Stimulated activated CD8-positive, alpha-beta memory T cell treated with anti-CD3 and anti-CD28 coated beads, Interleukin-4, amount 100 ng/mL, for 48 hours (primary cell): ENCODE data around the gene MAN2A2.
A peak's percentile ranks its signal among the peaks of the same experiment; 100 is the strongest.
"Not testable (repeated sequence)": the region's sequence is repeated elsewhere in the genome, so short reads cannot be mapped to it uniquely, and the experiment has no call there.

ENCODE experiments used
- DNase-seq: peaks from one replicate; pipeline ENCODE4 v3.0.0-alpha.2; 2020

MAN2A2 gene

GRCh38 chr15:90871716-90872485, 31.2 kb upstream of the MAN2A2 start:
- peak; percentile 63 for DNase-seq

- DNase-seq, result peak; percentile 81
Measured at GRCh38 chr15:90872486-90873184, 30.5 kb upstream of the MAN2A2 start.

- DNase-seq, result peak; percentile 45
Measured at GRCh38 chr15:90873488-90873997, 29.6 kb upstream of the MAN2A2 start.

- peak; percentile 57 for DNase-seq
Measured at GRCh38 chr15:90873998-90874605, 29.0 kb upstream of the MAN2A2 start.

GRCh38 chr15:90874986-90875385, 28.1 kb upstream of the MAN2A2 start:
- not testable (repeated sequence) for DNase-seq

- no peak for DNase-seq
Measured at GRCh38 chr15:90875549-90875981, 27.5 kb upstream of the MAN2A2 start.

- DNase-seq, result no peak
Measured at GRCh38 chr15:90876046-90876445, 27.1 kb upstream of the MAN2A2 start.

GRCh38 chr15:90876512-90877170, 26.5 kb upstream of the MAN2A2 start:
- DNase-seq, result no peak

GRCh38 chr15:90877315-90877714, 25.8 kb upstream of the MAN2A2 start:
- no peak for DNase-seq

- no peak for DNase-seq
Measured at GRCh38 chr15:90877996-90878395, 25.1 kb upstream of the MAN2A2 start.

- no peak for DNase-seq
Measured at GRCh38 chr15:90878660-90879059, 24.4 kb upstream of the MAN2A2 start.

- DNase-seq, result no peak
Measured at GRCh38 chr15:90879730-90880366, 23.3 kb upstream of the MAN2A2 start.

GRCh38 chr15:90880381-90881145, 22.5 kb upstream of the MAN2A2 start:
- DNase-seq, result no peak

GRCh38 chr15:90881181-90881977, 21.7 kb upstream of the MAN2A2 start:
- no peak for DNase-seq

- DNase-seq, result peak; percentile 31
Measured at GRCh38 chr15:90881978-90882721, 21.0 kb upstream of the MAN2A2 start.

- DNase-seq, result peak; percentile 36
Measured at GRCh38 chr15:90882781-90883525, 20.1 kb upstream of the MAN2A2 start.

GRCh38 chr15:90883526-90883975, 19.6 kb upstream of the MAN2A2 start:
- peak; percentile 44 for DNase-seq

- peak; percentile 49 for DNase-seq
Measured at GRCh38 chr15:90883976-90884718, 19.0 kb upstream of the MAN2A2 start, which contains the start of gene FES. Gene FES, plus strand, starts transcription at chr15:90884504. Its CDS starts 542 bp downstream, at chr15:90885046.
